GM20000 (cell line): ENCODE results near the gene S100PBP.

Experiments used
- DNase-seq: peaks from one replicate; pipeline ENCODE4 v3.0.0; 2012; ENCODE audit warnings: low spot score
- TF ChIP-seq, protein P1 (sequence below): IDR thresholded peaks from 2 replicates; pipeline ENCODE4 v1.5.1; 2012; ENCODE audit warnings: mild to moderate bottlenecking, control low read depth; ENCODE audit errors: extremely low read depth, missing control alignments

S100PBP gene

DNA sequence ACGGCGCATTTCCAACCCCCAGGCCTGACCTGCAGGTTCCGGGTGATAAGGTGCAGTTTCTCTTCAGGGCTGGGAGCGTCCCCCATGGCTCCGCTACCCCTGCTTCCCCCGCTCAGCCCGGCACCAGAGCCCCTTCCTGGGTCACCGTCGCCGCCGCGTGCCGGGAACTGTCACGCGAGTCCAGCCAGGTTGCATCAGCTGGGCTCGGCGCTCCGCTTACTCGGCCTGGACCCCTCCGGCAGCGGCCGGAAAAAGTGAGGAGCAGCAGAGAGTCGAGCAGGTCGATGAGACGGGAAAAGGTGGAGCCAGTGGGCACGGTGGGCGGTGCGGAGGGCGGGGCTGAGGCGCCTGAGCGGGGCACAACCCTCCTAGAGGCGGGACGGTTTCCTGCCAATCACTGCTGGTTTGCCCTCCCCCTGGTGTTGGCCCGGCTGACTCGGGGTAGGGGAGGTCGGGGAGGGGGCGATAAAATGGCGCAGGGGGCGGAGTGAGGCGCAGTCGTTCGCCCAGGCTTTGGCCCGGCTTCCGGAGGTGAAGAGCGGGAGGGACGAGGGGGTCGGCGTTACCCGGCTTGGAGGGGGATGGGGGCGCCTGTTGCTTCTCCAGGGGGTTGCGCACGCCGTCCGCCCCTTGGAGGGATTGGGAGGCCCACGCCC, at the start of gene S100PBP, which contains the start of gene YARS1:
S100PBP (plus strand) TSS at position 495 of the 656 bp plus-strand sequence. CDS start 8,447 bp downstream, outside the sequence.
YARS1 (minus strand) TSS at position 200 of the 656 bp plus-strand sequence; CDS start at position 86, 114 bp downstream.
- TF ChIP-seq, protein P1, sequence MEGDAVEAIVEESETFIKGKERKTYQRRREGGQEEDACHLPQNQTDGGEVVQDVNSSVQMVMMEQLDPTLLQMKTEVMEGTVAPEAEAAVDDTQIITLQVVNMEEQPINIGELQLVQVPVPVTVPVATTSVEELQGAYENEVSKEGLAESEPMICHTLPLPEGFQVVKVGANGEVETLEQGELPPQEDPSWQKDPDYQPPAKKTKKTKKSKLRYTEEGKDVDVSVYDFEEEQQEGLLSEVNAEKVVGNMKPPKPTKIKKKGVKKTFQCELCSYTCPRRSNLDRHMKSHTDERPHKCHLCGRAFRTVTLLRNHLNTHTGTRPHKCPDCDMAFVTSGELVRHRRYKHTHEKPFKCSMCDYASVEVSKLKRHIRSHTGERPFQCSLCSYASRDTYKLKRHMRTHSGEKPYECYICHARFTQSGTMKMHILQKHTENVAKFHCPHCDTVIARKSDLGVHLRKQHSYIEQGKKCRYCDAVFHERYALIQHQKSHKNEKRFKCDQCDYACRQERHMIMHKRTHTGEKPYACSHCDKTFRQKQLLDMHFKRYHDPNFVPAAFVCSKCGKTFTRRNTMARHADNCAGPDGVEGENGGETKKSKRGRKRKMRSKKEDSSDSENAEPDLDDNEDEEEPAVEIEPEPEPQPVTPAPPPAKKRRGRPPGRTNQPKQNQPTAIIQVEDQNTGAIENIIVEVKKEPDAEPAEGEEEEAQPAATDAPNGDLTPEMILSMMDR = no peak
- DNase-seq = peak; percentile 97

DNA sequence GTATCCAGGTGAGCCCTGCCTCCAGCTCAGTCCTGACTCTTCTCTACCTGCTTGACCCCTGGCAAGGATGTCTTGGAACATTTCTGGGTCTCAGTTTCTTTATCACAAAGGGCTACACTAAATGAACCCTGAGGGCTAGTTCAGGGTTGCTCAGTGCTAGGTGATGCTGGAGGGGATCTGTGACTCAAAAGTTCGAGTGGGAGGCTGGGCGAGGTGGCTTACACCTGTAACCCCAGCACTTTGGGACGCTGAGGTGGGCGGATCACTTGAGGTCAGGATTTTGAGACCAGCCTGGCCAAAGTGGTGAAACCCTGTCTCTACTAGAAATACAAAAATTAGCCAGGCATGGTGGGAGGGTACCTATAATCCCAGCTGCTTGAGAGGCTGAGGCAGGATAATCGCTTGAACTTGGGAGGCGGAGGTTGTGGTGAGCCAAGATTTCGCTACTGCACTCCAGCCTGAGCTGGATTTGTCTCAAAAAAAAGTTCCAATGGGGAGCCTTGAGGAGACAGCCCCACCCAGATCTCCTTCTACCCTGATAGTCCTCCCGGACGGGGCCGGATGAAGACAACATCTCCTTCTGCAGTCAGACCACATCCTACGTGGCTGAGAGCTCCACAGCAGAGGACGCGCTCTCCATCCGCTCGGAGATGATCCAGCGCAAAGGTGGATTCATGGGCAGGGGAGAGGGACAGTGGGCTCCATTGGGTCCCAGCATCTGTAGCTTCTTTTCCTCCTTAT, 49.2 kb upstream of the S100PBP start:
- DNase-seq = peak; percentile 12

DNA sequence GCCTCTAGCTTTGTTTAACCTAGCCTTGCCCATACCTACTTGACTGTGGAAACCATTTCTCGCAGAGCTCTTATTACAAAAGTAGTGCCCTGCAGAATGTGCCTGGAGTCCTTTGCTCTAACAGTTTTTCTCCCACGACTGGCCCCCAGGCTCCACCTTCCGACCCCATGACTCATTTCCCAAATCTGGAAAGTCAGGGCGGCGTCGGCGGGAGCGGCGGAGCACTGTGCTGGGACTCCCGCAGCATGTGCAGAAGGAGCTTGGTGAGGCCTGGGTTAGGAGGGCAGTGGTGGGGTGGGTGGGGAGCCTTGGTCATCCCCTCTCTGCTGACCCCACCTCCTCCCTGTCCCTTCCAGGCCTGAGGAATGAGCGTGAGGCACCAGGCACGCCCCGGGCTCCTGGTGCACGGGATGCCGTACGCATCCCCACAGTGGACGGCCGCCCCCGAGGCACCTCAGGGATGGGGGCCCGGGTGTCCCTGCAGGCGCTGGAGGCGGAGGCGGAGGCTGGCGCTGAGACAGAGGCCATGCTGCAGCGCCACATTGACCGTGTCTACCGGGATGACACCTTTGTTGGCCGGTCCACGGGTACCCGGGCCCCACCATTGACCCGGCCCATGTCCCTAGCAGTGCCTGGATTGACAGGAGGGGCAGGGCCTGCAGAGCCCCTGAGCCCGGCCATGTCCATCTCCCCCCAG, 47.8 kb upstream of the S100PBP start:
- DNase-seq = peak; percentile 24
- TF ChIP-seq, protein P1 = no peak

More for the DNA sequence above, 49.2 kb upstream of the S100PBP start:
- TF ChIP-seq, protein P1 = no peak

DNA sequence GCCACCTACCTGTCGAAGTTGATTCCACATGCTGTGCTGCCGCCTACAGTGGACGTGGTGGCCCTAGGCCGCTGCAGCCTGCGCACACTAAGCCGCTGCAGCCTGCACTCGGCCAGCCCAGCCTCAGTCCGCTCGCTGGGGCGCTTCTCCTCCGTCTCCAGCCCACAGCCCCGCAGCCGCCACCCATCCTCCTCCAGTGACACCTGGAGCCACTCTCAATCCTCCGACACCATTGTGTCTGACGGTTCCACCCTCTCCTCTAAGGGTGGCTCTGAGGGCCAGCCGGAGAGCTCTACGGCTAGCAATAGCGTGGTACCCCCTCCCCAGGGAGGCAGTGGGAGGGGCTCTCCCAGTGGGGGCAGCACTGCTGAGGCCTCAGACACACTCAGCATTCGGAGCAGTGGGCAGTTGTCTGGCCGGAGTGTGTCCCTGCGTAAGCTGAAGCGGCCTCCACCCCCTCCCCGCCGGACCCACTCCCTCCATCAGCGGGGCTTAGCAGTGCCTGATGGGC, 47.2 kb upstream of the S100PBP start:
- DNase-seq = peak; percentile 18
- TF ChIP-seq, protein P1 = no peak

DNA sequence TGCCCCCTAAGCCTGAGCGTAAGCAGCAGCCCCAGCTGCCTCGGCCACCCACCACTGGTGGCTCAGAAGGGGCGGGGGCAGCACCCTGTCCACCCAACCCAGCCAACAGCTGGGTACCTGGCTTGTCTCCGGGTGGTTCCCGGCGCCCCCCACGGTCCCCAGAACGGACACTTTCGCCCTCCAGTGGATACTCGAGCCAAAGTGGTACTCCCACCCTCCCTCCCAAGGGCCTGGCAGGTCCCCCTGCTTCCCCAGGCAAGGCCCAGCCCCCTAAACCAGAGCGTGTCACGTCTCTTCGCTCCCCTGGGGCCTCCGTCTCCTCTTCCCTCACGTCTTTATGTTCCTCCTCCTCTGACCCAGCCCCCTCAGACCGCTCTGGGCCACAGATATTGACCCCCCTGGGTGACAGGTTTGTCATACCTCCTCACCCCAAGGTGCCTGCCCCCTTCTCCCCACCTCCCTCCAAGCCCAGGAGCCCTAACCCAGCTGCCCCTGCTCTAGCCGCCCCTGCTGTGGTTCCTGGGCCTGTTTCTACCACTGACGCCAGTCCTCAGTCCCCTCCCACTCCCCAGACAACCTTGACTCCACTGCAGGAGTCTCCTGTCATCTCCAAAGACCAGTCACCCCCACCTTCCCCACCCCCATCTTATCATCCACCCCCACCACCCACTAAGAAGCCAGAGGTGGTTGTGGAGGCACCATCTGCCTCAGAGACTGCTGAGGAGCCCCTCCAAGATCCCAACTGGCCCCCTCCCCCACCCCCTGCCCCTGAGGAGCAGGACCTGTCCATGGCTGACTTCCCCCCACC, 46.5 kb upstream of the S100PBP start:
- DNase-seq = peak; percentile 36
- TF ChIP-seq, protein P1 = no peak

DNA sequence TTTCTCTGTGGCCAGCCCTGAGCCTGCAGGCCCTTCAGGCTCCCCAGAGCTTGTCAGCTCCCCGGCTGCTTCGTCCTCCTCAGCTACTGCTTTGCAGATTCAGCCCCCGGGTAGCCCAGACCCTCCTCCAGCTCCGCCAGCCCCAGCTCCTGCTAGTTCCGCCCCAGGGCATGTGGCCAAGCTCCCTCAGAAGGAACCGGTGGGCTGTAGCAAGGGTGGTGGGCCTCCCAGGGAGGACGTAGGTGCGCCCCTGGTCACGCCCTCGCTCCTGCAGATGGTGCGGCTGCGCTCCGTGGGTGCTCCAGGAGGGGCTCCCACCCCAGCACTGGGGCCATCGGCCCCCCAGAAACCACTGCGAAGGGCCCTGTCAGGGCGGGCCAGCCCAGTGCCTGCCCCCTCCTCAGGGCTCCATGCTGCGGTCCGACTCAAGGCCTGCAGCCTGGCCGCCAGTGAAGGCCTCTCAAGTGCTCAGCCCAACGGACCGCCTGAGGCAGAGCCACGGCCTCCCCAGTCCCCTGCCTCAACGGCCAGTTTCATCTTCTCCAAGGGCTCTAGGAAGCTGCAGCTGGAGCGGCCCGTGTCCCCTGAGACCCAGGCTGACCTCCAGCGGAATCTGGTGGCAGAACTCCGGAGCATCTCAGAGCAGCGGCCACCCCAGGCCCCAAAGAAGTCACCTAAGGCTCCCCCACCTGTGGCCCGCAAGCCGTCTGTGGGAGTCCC, 45.7 kb upstream of the S100PBP start:
- no peak for DNase-seq
- TF ChIP-seq, protein P1 = no peak
